Activated CD4-positive, alpha-beta T cell treated with anti-CD3 and anti-CD28 coated beads, Interleukin-2, Interleukin-4, amounts not matched to agents 100 ng/mL and 50 ng/mL, durations not matched to agents 16 hours and 8 hours (primary cell): ENCODE data around the gene CCL18.
"Not testable (repeated sequence)": the region's sequence is repeated elsewhere in the genome, so short reads cannot be mapped to it uniquely, and the experiment has no call there.

ENCODE experiments used
- DNase-seq: peaks from one replicate; pipeline ENCODE4 v3.0.0-alpha.2; 2020; ENCODE audit warnings: low spot score

CCL18 gene

GRCh38 chr17:36063786-36064541, at the start of gene CCL18:
CCL18 (plus strand) TSS chr17:36064272; CDS start chr17:36064343, 71 bp downstream.
- no peak for DNase-seq

- no peak for DNase-seq
Measured at GRCh38 chr17:36014946-36015345, 49.1 kb upstream of the CCL18 start.

GRCh38 chr17:36015895-36016294, 48.2 kb upstream of the CCL18 start:
- DNase-seq = not testable (repeated sequence)

- DNase-seq = no peak
Measured at GRCh38 chr17:36016555-36016954, 47.5 kb upstream of the CCL18 start.

GRCh38 chr17:36017799-36018198, 46.3 kb upstream of the CCL18 start, which contains the start of gene CCL23:
CCL23 (minus strand) TSS chr17:36017972; CDS start chr17:36017897, 75 bp downstream.
- DNase-seq = no peak

- no peak for DNase-seq
Measured at GRCh38 chr17:36019423-36019822, 44.6 kb upstream of the CCL18 start.

GRCh38 chr17:36024106-36024869, 39.8 kb upstream of the CCL18 start:
- no peak for DNase-seq

- no peak for DNase-seq
Measured at GRCh38 chr17:36027761-36028160, 36.3 kb upstream of the CCL18 start.

- DNase-seq = no peak
Measured at GRCh38 chr17:36030956-36031355, 33.1 kb upstream of the CCL18 start.

GRCh38 chr17:36034127-36034526, 29.9 kb upstream of the CCL18 start:
- no peak for DNase-seq

GRCh38 chr17:36036235-36036634, 27.8 kb upstream of the CCL18 start:
- no peak for DNase-seq

- no peak for DNase-seq
Measured at GRCh38 chr17:36048066-36048465, 16.0 kb upstream of the CCL18 start.

GRCh38 chr17:36049643-36050042, 14.4 kb upstream of the CCL18 start:
- no peak for DNase-seq

- DNase-seq = no peak
Measured at GRCh38 chr17:36055171-36055570, 8.9 kb upstream of the CCL18 start.

GRCh38 chr17:36055921-36056520, 8.1 kb upstream of the CCL18 start:
- no peak for DNase-seq

GRCh38 chr17:36057911-36058310, 6.2 kb upstream of the CCL18 start:
- DNase-seq = no peak

GRCh38 chr17:36059406-36059805, 4.7 kb upstream of the CCL18 start:
- no peak for DNase-seq

GRCh38 chr17:36060816-36061215, 3.3 kb upstream of the CCL18 start:
- no peak for DNase-seq

GRCh38 chr17:36066365-36066985, 2.4 kb downstream of the CCL18 start:
- DNase-seq = peak; percentile 64

- DNase-seq = no peak
Measured at GRCh38 chr17:36068524-36068923, 4.5 kb downstream of the CCL18 start.

GRCh38 chr17:36069136-36069535, 5.1 kb downstream of the CCL18 start:
- no peak for DNase-seq

- DNase-seq = no peak
Measured at GRCh38 chr17:36070427-36070826, 6.4 kb downstream of the CCL18 start.
